Skeletal muscle tissue (tissue), 5 donors: ENCODE data around the gene RABGGTA. TPM values are rescaled to one million over a fixed set of nuclear protein-coding genes. Genes with fewer than 3 reads are reported as not detected.
"Not testable (repeated sequence)": the region's sequence is repeated elsewhere in the genome, so short reads cannot be mapped to it uniquely, and the experiment has no call there.

Experiments
- H3K27ac ChIP-seq: one replicate; pipeline ENCODE4 v1.7.0; 2013; ENCODE audit warnings: mild to moderate bottlenecking, low read depth, low read length, inconsistent platforms
- H3K27me3 ChIP-seq, 3 donors: one replicate each; pipeline ENCODE4 v1.7.0; 2013; ENCODE audit warnings: low read length in 3 of 3; ENCODE audit not compliant: control insufficient read depth in 3 of 3, insufficient read depth in 3 of 3
- H3K36me3 ChIP-seq, 3 donors: one replicate each; pipeline ENCODE4 v1.7.0; 2013; ENCODE audit warnings: low read length in 3 of 3; ENCODE audit not compliant: control insufficient read depth in 3 of 3, insufficient read depth in 3 of 3
- H3K4me1 ChIP-seq, 3 donors: one replicate each; pipeline ENCODE4 v1.7.0; 2013; ENCODE audit warnings: low read length in 3 of 3, mild to moderate bottlenecking in 3 of 3; ENCODE audit not compliant: control insufficient read depth in 3 of 3, insufficient read depth in 3 of 3
- H3K4me3 ChIP-seq, 3 donors: one replicate each; pipeline ENCODE4 v1.7.0; 2013; ENCODE audit warnings: low read length in 3 of 3
- H3K9ac ChIP-seq, 3 donors: one replicate each; pipeline ENCODE4 v1.7.0; 2013; ENCODE audit warnings: low read length in 3 of 3, mild to moderate bottlenecking in 3 of 3, moderate library complexity in 2 of 3, low read depth in 1 of 3
- H3K9me3 ChIP-seq, 3 donors: one replicate each; pipeline ENCODE4 v1.7.0; 2013; ENCODE audit warnings: low read length in 3 of 3; ENCODE audit not compliant: control insufficient read depth in 3 of 3
- small RNA-seq: library from RNA; depleted of rRNA; stranded (forward); fragments of <200 nt; gene quantifications from one replicate; pipeline ENCODE3, GENCODE V24; 2014
- total RNA-seq: library from RNA; depleted of rRNA; stranded (reverse); fragments of >200 nt; gene quantifications from one replicate; pipeline ENCODE4 v1.2.3, GENCODE V29; 2014
- donor health status: Osteomylitis.

The RABGGTA gene
- total RNA-seq, 1 donor from 2014 or later: 11.5 TPM

GRCh38 chr14:24219521-24219920 lies 51.9 kb downstream of the RABGGTA start:
- Histone ChIP-seq H3K9ac (no peak overlapping the region), H3K36me3 (peaks cover 0 to 8% (median 8%) of the 10 kb centered on the region in 3 donors), H3K9me3 (no peaks in the 10 kb centered on the region), H3K4me3 (no peak overlapping the region), H3K27me3 (no peaks in the 10 kb centered on the region), H3K27ac (no peak overlapping the region), H3K4me1 (peaks cover 6 to 17% (median 11%) of the 10 kb centered on the region in 3 donors)

- Histone ChIP-seq H3K36me3 (peaks cover 0 to 12% (median 8%) of the 10 kb centered on the region in 3 donors), H3K27ac (no peak overlapping the region), H3K9ac (no peak overlapping the region), H3K27me3 (no peaks in the 10 kb centered on the region), H3K9me3 (no peaks in the 10 kb centered on the region), H3K4me3 (no peak overlapping the region), H3K4me1 (peaks cover 8 to 21% (median 14%) of the 10 kb centered on the region in 3 donors)
These were observed 52.3 kb downstream of the RABGGTA start for GRCh38 chr14:24219080-24219479.

GRCh38 chr14:24216876-24217275 lies 54.5 kb downstream of the RABGGTA start:
- not testable (repeated sequence) for H3K4me3 ChIP-seq, H3K27ac ChIP-seq, H3K9me3 ChIP-seq, H3K9ac ChIP-seq, H3K27me3 ChIP-seq
- Histone ChIP-seq H3K4me1 (peaks cover 14 to 31% (median 19%) of the 10 kb centered on the region in 3 donors), H3K36me3 (peaks cover 0 to 12% (median 8%) of the 10 kb centered on the region in 3 donors)

GRCh38 chr14:24216345-24216699 lies 55.1 kb downstream of the RABGGTA start:
- Histone ChIP-seq H3K27ac (peak overlapping the region; percentile 85), H3K4me1 (peaks cover 14 to 31% (median 19%) of the 10 kb centered on the region in 3 donors), H3K9me3 (no peaks in the 10 kb centered on the region), H3K4me3 (peak overlapping the region; percentile 97 to 100 (median 98)), H3K27me3 (no peaks in the 10 kb centered on the region), H3K9ac (peak overlapping the region in 1 of 3 donors; percentile 95), H3K36me3 (peaks cover 4 to 18% (median 10%) of the 10 kb centered on the region in 3 donors)

Small RNAs within 50 kb of the gene (small RNA-seq; reads per million reads assigned to genes)
- not detected for gene MDP1

Other genes starting within 250 kb of the RABGGTA start
- under 0.01 TPM for gene CARMIL3, start 219.6 kb downstream of the RABGGTA start, total RNA-seq
- not detected for gene CPNE6, start 200.0 kb downstream of the RABGGTA start, total RNA-seq
- 3.7 TPM for gene PCK2, start 177.3 kb downstream of the RABGGTA start, total RNA-seq
- 85.6 TPM for gene DCAF11, start 156.8 kb downstream of the RABGGTA start, total RNA-seq
- 2.1 TPM for gene NRL, start 156.6 kb downstream of the RABGGTA start, total RNA-seq
- gene FITM1, start 140.9 kb downstream of the RABGGTA start, total RNA-seq: 172 TPM
- gene PSME1, start 135.4 kb downstream of the RABGGTA start, total RNA-seq: 89.8 TPM
- gene EMC9, start 130.0 kb downstream of the RABGGTA start, total RNA-seq: 12.0 TPM
- gene PSME2, start 125.0 kb downstream of the RABGGTA start, total RNA-seq: 58.5 TPM
- gene RNF31, start 124.1 kb downstream of the RABGGTA start, total RNA-seq: 33.4 TPM
- gene IRF9, start 110.3 kb downstream of the RABGGTA start, total RNA-seq: 50.6 TPM
- 2.1 TPM for gene REC8, start 99.5 kb downstream of the RABGGTA start, total RNA-seq
- 32.9 TPM for gene IPO4, start 82.8 kb downstream of the RABGGTA start, total RNA-seq
- 18.3 TPM for gene TM9SF1, start 76.2 kb downstream of the RABGGTA start, total RNA-seq
- 0.52 TPM for gene TSSK4, start 65.9 kb downstream of the RABGGTA start, total RNA-seq
- gene CHMP4A, start 58.1 kb downstream of the RABGGTA start, total RNA-seq: 29.2 TPM
- 9.9 TPM for gene MDP1, start 55.5 kb downstream of the RABGGTA start, total RNA-seq
- 81.9 TPM for gene NEDD8, start 39.2 kb downstream of the RABGGTA start, total RNA-seq
- gene GMPR2, start 38.7 kb downstream of the RABGGTA start, total RNA-seq: 49.6 TPM
- 34.4 TPM for gene TINF2, start 29.0 kb downstream of the RABGGTA start, total RNA-seq
- 0.52 TPM for gene TGM1, start 8.4 kb downstream of the RABGGTA start, total RNA-seq
- 6.3 TPM for gene DHRS1, start 28.2 kb upstream of the RABGGTA start, total RNA-seq
- gene NOP9, start 28.3 kb upstream of the RABGGTA start, total RNA-seq: 22.4 TPM
- 4.7 TPM for gene CIDEB, start 36.4 kb upstream of the RABGGTA start, total RNA-seq
- 1.6 TPM for gene LTB4R2, start 38.5 kb upstream of the RABGGTA start, total RNA-seq
- 2.1 TPM for gene LTB4R, start 39.9 kb upstream of the RABGGTA start, total RNA-seq
- 9.9 TPM for gene ADCY4, start 63.5 kb upstream of the RABGGTA start, total RNA-seq
- 1.6 TPM for gene RIPK3, start 68.4 kb upstream of the RABGGTA start, total RNA-seq
- gene NFATC4, start 96.6 kb upstream of the RABGGTA start, total RNA-seq: 21.4 TPM
- gene NYNRIN, start 127.4 kb upstream of the RABGGTA start, total RNA-seq: 19.3 TPM
- under 0.01 TPM for gene CBLN3, start 158.1 kb upstream of the RABGGTA start, total RNA-seq
- 38.1 TPM for gene KHNYN, start 158.4 kb upstream of the RABGGTA start, total RNA-seq
- 12.0 TPM for gene SDR39U1, start 171.2 kb upstream of the RABGGTA start, total RNA-seq
- gene CMA1, start 236.7 kb upstream of the RABGGTA start, total RNA-seq: 0.52 TPM